Germinal center (tissue), 1 donor: ENCODE measurements around the gene ASZ1.

Experiments
- DNase-seq: peaks from one replicate; pipeline ENCODE4 v3.0.0; 2012; ENCODE audit warnings: mixed read lengths, low spot score

ASZ1 gene

GRCh38 chr7:117401293-117402002, 25.8 kb downstream of the ASZ1 start:
- DNase-seq, result no peak

GRCh38 chr7:117399820-117400422, 27.4 kb downstream of the ASZ1 start:
- no peak for DNase-seq

GRCh38 chr7:117395743-117396142, 31.6 kb downstream of the ASZ1 start:
- DNase-seq, result no peak

GRCh38 chr7:117393781-117394180, 33.5 kb downstream of the ASZ1 start:
- no peak for DNase-seq

- no peak for DNase-seq
These were observed 37.4 kb downstream of the ASZ1 start for GRCh38 chr7:117389871-117390270.

GRCh38 chr7:117386110-117386706, 41.1 kb downstream of the ASZ1 start:
- no peak for DNase-seq

GRCh38 chr7:117385363-117386109, 41.8 kb downstream of the ASZ1 start:
- DNase-seq, result no peak

- DNase-seq, result no peak
These were observed 42.5 kb downstream of the ASZ1 start for GRCh38 chr7:117384688-117385362.

GRCh38 chr7:117383483-117384189, 43.7 kb downstream of the ASZ1 start:
- no peak for DNase-seq

- no peak for DNase-seq
These were observed 44.2 kb downstream of the ASZ1 start for GRCh38 chr7:117383046-117383445.

GRCh38 chr7:117381362-117381761, 45.9 kb downstream of the ASZ1 start:
- no peak for DNase-seq

GRCh38 chr7:117375380-117375779, 51.9 kb downstream of the ASZ1 start:
- no peak for DNase-seq

- no peak for DNase-seq
These were observed 55.2 kb downstream of the ASZ1 start for GRCh38 chr7:117372073-117372472.

GRCh38 chr7:117364339-117365080, 62.8 kb downstream of the ASZ1 start:
- no peak for DNase-seq

- DNase-seq, result no peak
These were observed 64.9 kb downstream of the ASZ1 start for GRCh38 chr7:117362294-117362888.

- DNase-seq, result no peak
These were observed 77.3 kb downstream of the ASZ1 start for GRCh38 chr7:117350027-117350426.

GRCh38 chr7:117349570-117349969, 77.7 kb downstream of the ASZ1 start:
- DNase-seq, result no peak

- no peak for DNase-seq
These were observed 79.2 kb downstream of the ASZ1 start for GRCh38 chr7:117347962-117348672.

- no peak for DNase-seq
These were observed 79.8 kb downstream of the ASZ1 start for GRCh38 chr7:117347480-117347879.

- no peak for DNase-seq
These were observed 81.1 kb downstream of the ASZ1 start for GRCh38 chr7:117346161-117346560.
